GM21737 (cell line): ENCODE data around the gene CHCHD3.

Experiments
- ATAC-seq: cut with Tn5 transposase; IDR thresholded peaks from one replicate; pipeline ENCODE4 v1.9.1; 2021; ENCODE audit warnings: mild to moderate bottlenecking, moderate library complexity; ENCODE audit not compliant: unreplicated experiment

The CHCHD3 gene

GRCh38 chr7:132871419-132871818 is 210.5 kb downstream of the CHCHD3 start:
- no peak for ATAC-seq

- ATAC-seq: no peak
Measured at GRCh38 chr7:132869166-132869861, 212.6 kb downstream of the CHCHD3 start.

DNA sequence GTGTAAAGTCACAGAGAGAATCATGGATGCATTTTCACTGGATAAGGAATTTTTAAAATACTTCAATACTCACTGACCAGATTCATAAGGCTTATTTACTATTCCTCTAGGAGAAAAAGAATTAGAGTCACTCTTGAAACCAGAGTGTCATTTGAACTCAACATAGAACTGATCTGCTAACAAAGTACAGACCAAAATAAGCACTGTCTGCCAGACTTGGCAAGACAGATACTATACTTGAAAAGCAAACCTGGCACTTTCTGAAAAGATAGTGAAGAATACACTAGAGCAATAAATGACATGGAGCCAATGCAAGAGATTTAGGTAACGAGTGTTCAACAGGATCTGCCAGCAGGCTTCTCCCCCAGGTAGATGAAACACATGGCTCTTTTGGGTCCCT is 215.3 kb downstream of the CHCHD3 start:
- no peak for ATAC-seq

- ATAC-seq: no peak
Measured at GRCh38 chr7:132866144-132866531, 215.8 kb downstream of the CHCHD3 start.

DNA sequence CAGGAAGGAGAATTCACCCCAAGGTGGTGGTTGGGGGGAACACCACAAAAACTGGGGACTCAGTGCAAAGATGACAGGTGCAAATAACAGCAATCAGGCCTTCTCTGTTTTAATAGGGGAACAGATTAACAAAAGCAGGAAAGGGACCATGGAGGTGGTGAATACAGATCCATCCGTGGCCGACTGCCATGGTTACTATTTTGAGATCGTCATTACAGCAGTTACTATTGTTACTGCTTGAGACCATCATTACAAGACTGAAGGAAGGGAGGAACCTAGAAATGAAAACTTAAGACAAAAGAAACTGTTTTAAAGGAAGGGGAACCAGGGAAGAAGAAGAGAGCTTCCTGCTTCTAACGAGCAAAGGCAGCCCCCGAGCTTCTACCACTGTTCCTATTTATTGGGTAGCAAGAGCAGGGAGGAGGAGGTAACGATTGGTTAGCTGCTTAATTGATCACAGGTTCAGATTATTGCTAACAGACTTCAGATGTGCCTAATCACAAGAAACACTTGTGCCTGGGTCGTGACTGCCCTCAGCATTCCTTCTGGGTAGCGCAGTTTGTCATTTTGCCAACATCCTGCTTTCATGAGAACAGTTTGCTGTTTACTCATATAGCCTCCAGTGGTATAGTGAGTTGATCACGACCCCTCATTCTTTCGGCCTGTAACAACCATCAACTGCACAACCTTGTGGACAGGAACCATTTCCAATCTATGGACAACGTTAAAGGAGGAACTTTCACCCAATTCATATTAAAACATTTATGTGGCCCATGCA is 216.3 kb downstream of the CHCHD3 start:
- no peak for ATAC-seq

DNA sequence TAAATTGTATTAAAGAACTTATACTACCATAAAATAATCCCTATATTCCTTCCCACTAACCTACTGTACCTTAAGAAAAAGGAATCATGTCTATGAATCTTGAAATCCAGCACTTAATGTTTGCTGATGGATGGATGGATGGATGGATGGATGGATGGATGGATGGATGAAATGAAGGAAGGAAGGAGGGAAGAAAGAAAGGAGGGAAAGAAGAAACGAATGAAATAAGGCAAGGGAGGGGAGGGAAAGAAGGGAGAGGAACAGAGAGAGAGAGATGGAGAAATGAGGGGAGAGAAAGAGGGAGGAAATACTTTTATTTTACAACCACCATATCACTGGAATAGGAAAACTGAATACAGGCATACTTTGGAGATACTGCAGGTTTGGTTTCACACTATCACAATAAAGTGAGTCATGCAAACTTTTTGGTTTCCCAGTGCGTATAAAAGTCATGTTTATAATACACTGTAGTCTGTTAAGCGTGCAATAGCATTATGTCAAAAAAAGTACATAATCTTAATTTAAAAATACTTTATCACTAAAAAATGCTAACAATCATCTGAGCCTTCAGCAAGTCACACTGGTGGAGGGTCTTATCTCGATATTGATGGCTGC is 219.8 kb downstream of the CHCHD3 start:
- ATAC-seq: no peak

DNA sequence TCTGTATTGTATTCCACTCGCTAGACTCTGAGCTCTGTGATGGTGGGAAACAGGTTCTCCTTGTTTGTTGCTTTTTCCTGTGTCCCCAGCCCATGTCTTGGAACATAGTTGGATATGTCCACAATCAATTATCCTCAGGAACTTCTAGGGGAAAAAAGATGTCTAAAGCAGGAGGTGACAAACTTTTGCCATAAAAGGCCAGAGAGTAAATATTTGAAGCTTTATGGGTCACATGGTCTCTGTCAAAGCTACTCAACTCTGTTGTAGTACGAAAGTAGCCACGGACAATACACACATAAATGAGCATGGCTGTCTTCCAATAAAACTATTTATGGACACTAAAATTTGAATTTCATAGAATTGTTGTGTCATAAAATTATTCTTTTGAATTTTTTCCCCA is 220.5 kb downstream of the CHCHD3 start:
- no peak for ATAC-seq

DNA sequence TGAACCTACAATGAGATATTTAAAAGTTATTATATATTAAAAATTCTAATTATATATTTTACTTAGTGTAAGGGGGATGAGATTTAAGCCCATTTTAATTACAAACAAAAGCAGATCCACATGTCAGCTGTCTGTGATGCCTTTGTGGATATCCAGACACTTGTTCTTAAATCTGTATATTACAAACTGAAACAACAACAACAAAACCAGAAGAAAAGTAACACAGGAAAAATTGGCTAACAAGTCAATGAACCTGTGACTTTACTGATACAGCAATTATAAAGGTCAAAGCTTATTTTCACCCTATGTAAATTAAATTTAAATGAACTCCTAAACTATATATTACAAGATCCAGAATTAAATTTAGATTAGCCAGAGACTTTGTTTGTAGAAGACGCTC is 222.7 kb downstream of the CHCHD3 start:
- ATAC-seq: no peak

DNA sequence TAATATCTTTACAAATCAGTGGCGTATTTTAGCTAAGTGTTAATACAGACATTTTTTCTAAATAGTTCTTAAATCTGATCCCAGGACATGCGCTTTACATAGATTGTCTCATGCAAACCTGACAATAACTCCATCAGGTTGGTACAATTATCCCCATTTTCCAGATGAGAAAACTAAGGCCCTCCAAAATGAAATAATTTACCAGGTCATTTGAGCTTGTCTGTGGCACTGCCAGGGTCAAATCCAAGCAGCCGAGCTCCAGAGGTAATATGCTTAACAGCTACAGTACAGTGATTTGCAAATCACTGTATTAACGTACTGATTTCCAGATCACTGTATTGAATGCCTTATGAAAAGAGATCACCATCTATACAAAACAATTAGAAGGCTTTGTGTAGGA is 223.1 kb downstream of the CHCHD3 start:
- no peak for ATAC-seq

DNA sequence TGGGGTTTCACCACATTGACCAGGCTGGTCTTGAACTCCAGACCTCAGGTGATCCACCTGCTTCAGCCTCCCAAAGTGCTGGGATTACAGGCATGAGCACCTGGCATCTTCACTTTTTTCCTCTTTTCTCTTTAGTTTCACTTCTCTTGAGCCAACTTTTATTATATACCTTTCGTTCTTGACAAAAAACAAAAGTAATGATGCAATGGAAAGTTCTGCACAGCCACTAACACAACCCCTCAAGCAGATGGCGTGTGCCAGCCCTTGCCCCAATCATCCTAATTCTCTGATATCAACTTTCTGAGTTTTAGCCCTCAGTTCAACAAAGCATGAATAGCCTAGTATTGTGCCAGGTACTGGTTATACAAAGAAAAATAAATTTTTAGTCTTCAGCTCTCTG is 223.6 kb downstream of the CHCHD3 start:
- no peak for ATAC-seq

- no peak for ATAC-seq
Measured at GRCh38 chr7:132857703-132858102, 224.2 kb downstream of the CHCHD3 start.

DNA sequence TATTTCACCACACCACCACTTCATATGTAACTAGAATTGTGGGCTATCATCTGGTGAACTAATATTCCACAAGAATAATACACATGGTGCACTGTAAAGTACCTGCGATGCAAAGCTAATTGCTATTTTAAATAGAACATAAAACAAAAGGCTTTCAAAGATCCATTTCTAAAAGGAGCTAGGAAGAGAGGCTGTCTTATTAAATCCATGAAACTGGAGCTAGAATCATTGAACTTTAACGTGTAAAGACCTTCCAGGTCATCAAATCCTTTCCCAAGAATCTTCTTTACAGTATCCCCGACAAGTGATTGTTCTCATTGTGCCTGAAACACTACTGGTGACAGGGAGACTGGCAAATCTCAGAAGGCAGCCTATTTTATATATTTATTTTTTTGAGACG is 224.9 kb downstream of the CHCHD3 start:
- ATAC-seq: no peak

DNA sequence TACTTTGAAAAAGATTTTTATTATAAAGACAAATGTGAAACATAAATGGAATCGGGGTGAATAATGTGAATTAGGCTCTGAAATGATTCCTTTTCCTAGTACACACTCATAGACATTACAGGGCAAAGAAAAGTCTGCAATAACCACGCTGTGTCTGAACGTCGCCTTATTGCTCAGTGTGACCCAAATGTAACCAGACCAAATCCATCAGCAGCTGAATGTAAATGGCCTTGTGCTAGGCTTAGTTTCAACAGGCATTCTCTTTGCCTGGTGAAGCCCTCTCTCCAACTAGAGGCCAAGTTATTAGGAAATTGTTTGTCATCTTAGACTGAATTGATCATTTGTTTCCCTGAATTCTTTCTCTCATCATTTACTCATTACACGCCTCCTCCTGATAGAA is 225.5 kb downstream of the CHCHD3 start:
- ATAC-seq: no peak

- no peak for ATAC-seq
Measured at GRCh38 chr7:132855901-132856300, 226.0 kb downstream of the CHCHD3 start.

GRCh38 chr7:132854238-132854637 is 227.7 kb downstream of the CHCHD3 start:
- no peak for ATAC-seq

- no peak for ATAC-seq
Measured at GRCh38 chr7:132847376-132847775, 234.5 kb downstream of the CHCHD3 start.

- no peak for ATAC-seq
Measured at GRCh38 chr7:132846086-132846485, 235.8 kb downstream of the CHCHD3 start.

GRCh38 chr7:132842478-132842877 is 239.4 kb downstream of the CHCHD3 start:
- ATAC-seq: no peak

DNA sequence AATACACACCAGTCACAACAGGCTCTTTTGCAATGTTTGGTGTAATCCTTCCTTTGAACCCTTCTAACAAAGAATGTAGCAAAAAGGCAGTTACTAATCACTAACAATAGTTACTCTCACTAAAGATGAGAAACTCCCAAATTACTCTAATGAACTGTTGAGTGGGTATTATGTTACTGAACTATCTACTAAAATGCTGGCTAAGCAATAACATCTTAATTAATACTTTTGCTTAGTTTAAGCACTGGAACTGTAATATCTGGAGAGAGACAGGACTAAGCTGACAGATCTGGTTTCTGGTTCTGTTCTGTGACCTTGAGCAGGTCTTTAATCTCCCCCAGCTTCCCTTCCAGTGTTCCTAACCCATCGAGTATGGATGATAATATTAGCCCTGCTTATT is 241.7 kb downstream of the CHCHD3 start:
- no peak for ATAC-seq

DNA sequence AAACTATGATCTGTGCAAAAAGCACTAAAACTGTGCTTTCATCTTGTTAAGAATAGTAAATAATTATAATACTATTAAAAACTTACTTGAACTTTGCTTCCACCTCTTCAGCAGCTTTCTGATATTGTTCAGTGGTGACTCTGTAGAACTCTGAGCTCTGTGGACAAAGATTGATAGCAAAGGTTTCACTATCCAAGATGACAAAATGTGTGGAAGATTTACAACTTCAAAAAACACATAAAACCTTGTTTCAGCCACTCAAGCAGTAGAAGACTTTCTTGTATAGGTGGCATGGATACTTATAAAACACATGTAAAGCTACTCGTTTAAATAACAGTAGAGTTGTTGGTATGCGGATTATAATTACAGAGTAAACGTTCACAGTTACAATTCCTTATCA is 243.6 kb downstream of the CHCHD3 start:
- ATAC-seq: no peak

DNA sequence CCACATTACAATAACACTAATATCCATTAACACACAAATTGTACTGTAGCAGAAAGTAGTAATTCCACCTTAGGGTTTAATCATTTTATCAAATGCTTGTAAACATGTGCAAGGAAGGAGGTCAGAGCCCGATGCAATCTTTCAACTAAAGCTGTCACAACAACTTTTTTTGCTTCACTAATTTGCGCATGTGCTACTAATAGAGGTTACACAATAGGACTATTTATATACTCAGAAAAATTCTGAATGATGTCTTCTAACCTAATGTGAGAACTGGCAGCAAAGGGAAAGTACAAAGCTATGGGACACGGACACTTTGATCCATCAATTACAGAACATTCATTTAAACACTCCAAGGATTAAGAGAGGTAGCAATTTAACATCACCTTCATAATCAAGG is 244.4 kb downstream of the CHCHD3 start:
- no peak for ATAC-seq

GRCh38 chr7:132836746-132837145 is 245.1 kb downstream of the CHCHD3 start:
- no peak for ATAC-seq
